GM13977 (cell line): ENCODE results near the gene NEUROG1.

Experiments used
- DNase-seq: peaks from one replicate; pipeline ENCODE4 v3.0.0; 2012; ENCODE audit warnings: low spot score
- CTCF ChIP-seq: IDR thresholded peaks from 2 replicates; pipeline ENCODE4 v1.5.1; 2012; ENCODE audit warnings: mild to moderate bottlenecking, control low read depth; ENCODE audit not compliant: insufficient read depth; ENCODE audit errors: extremely low read depth, missing control alignments
- in situ Hi-C: fragments of 300-500 bp; cut with MboI; formaldehyde crosslinking; loops from one replicate; pipeline ENCODE4 v1.12.0; 2022; ENCODE audit warnings: low sequenced_read_pairs, low pct_unique_long_range_greater_than_20kb, mixed read lengths, inconsistent platforms; ENCODE audit not compliant: unreplicated experiment

NEUROG1 gene

GRCh38 chr5:135547590-135548254 lies 12.0 kb upstream of the NEUROG1 start:
- no peak for DNase-seq
- in situ Hi-C loops, result no loop called here
- no peak for TF ChIP-seq CTCF

GRCh38 chr5:135546912-135547311 lies 11.1 kb upstream of the NEUROG1 start:
- in situ Hi-C loops, result no loop called here
- DNase-seq, result no peak
- no peak for TF ChIP-seq CTCF

- no peak for TF ChIP-seq CTCF
- no peak for DNase-seq
- in situ Hi-C loops, result no loop called here
Observed at GRCh38 chr5:135546101-135546500, 10.3 kb upstream of the NEUROG1 start.

GRCh38 chr5:135545099-135545498 lies 9.3 kb upstream of the NEUROG1 start:
- in situ Hi-C loops, result no loop called here
- no peak for TF ChIP-seq CTCF
- DNase-seq, result no peak

- TF ChIP-seq CTCF, result no peak
- in situ Hi-C loops, result no loop called here
- peak; percentile 54 for DNase-seq
Observed at GRCh38 chr5:135543485-135544304, 7.9 kb upstream of the NEUROG1 start.

- DNase-seq, result no peak
- in situ Hi-C loops, result no loop called here
- no peak for TF ChIP-seq CTCF
Observed at GRCh38 chr5:135543001-135543484, 7.3 kb upstream of the NEUROG1 start.
